ENCODE measurements around the gene TGOLN2.
A peak's percentile ranks its signal among the peaks of the same experiment; 100 is the strongest.
"Not testable (repeated sequence)": the region's sequence is repeated elsewhere in the genome, so short reads cannot be mapped to it uniquely, and the experiment has no call there.

TGOLN2 gene

GRCh38 chr2:85327822-85328617, at the start of gene TGOLN2:
Gene TGOLN2, minus strand, starts transcription at chr2:85327989. Its CDS starts 27 bp downstream, at chr2:85327962.
- peak; percentile 87 for DNase-seq (ENCODE audit: low read depth, low spot score)

GRCh38 chr2:85377083-85377482, 49.3 kb upstream of the TGOLN2 start:
- DNase-seq (ENCODE audit: low read depth, low spot score) = no peak

- DNase-seq (ENCODE audit: low read depth, low spot score) = no peak
Measured at GRCh38 chr2:85376291-85377065, 48.7 kb upstream of the TGOLN2 start.

GRCh38 chr2:85371045-85371444, 43.3 kb upstream of the TGOLN2 start:
- no peak for DNase-seq (ENCODE audit: low read depth, low spot score)

GRCh38 chr2:85369500-85369899, 41.7 kb upstream of the TGOLN2 start:
- no peak for DNase-seq (ENCODE audit: low read depth, low spot score)

GRCh38 chr2:85368921-85369320, 41.1 kb upstream of the TGOLN2 start:
- no peak for DNase-seq (ENCODE audit: low read depth, low spot score)

- DNase-seq (ENCODE audit: low read depth, low spot score) = no peak
Measured at GRCh38 chr2:85367180-85367579, 39.4 kb upstream of the TGOLN2 start.

GRCh38 chr2:85362653-85363387, 35.0 kb upstream of the TGOLN2 start:
- DNase-seq (ENCODE audit: low read depth, low spot score) = not testable (repeated sequence)

GRCh38 chr2:85357736-85358135, 29.9 kb upstream of the TGOLN2 start:
- no peak for DNase-seq (ENCODE audit: low read depth, low spot score)

GRCh38 chr2:85356186-85356585, 28.4 kb upstream of the TGOLN2 start:
- DNase-seq (ENCODE audit: low read depth, low spot score) = no peak

- DNase-seq (ENCODE audit: low read depth, low spot score) = no peak
Measured at GRCh38 chr2:85355521-85355920, 27.7 kb upstream of the TGOLN2 start.

GRCh38 chr2:85355073-85355410, 27.3 kb upstream of the TGOLN2 start:
- DNase-seq (ENCODE audit: low read depth, low spot score) = no peak

- peak; percentile 95 for DNase-seq (ENCODE audit: low read depth, low spot score)
Measured at GRCh38 chr2:85354286-85355072, 26.7 kb upstream of the TGOLN2 start, which contains the start of the genes ELMOD3 and RETSAT. Gene ELMOD3, plus strand, starts transcription at chr2:85354769. Its CDS starts 2,430 bp downstream, at chr2:85357199. Gene RETSAT, minus strand, starts transcription at chr2:85354528. Its CDS starts 21 bp downstream, at chr2:85354507.

- DNase-seq (ENCODE audit: low read depth, low spot score) = no peak
Measured at GRCh38 chr2:85353876-85354285, 26.1 kb upstream of the TGOLN2 start.

GRCh38 chr2:85347599-85347998, 19.8 kb upstream of the TGOLN2 start:
- DNase-seq (ENCODE audit: low read depth, low spot score) = no peak

GRCh38 chr2:85344356-85344954, 16.7 kb upstream of the TGOLN2 start:
- DNase-seq (ENCODE audit: low read depth, low spot score) = no peak

GRCh38 chr2:85343207-85343895, 15.6 kb upstream of the TGOLN2 start:
- not testable (repeated sequence) for DNase-seq (ENCODE audit: low read depth, low spot score)

GRCh38 chr2:85342156-85342555, 14.4 kb upstream of the TGOLN2 start:
- DNase-seq (ENCODE audit: low read depth, low spot score) = no peak

GRCh38 chr2:85341269-85342029, 13.7 kb upstream of the TGOLN2 start:
- no peak for DNase-seq (ENCODE audit: low read depth, low spot score)

Measured in activated naive CD8-positive, alpha-beta T cell treated with anti-CD3 and anti-CD28 coated beads, Interleukin-2, amount 50 U/mL, for 16 hours (primary cell).